D721Med (cell line): ENCODE results near the gene GRK2.

Source experiments
- DNase-seq: peaks from one replicate; pipeline ENCODE4 v3.0.0; 2011; ENCODE audit warnings: low spot score; ENCODE audit not compliant: insufficient read length
- FAIRE-seq: peaks from 2 replicates; lab custom pipeline; 2011; peaks lifted over from hg19 to GRCh38; lab: Jason Lieb, UNC
- TF ChIP-seq, protein P1 (sequence below): IDR thresholded peaks from 2 replicates; pipeline ENCODE4 v1.5.1; 2012; ENCODE audit warnings: mild to moderate bottlenecking, control low read depth; ENCODE audit not compliant: insufficient read depth; ENCODE audit errors: missing control alignments

The GRK2 gene

DNA sequence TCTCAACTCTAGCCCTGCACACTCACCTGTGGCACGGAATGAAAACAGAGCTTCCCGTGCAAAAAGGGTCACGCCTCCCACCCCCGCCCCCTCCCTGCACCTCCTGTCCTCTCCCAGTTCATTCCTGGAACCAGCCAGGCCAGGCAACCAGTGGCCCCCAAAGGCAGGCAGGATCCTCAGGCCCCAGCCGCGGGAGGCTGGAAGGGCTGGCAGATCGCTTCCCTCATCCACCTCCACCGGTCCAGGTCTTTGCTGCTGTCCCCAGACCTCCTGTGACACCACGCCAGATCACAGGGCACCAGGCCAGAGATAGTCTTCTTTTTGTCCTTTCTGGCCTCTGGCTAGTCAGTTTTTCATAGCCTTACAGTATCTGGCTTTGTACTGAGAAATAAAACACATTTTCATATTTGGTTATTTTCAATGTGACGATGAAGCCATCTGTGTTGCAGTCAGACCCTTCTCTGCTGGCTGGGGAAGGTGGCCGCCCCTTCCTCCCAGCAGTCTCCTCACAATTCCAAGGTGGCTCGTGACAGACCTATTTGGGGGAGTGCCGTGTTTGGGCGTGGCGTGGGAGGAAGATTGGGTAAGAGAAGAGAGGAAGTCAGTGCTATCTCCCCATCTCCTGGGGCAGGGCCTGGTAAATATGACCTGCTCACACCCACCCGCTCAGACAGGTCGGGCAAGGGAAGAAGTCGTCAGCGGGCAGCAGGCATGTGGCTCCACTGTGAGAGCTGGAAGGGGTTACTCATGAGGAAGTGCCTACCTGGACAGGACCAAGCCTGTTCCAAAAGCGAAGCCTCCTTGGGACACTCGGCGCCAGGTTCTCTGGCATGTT, 46.1 kb downstream of the GRK2 start:
- DNase-seq (no peak), FAIRE-seq (no peak)
- TF ChIP-seq, protein P1, sequence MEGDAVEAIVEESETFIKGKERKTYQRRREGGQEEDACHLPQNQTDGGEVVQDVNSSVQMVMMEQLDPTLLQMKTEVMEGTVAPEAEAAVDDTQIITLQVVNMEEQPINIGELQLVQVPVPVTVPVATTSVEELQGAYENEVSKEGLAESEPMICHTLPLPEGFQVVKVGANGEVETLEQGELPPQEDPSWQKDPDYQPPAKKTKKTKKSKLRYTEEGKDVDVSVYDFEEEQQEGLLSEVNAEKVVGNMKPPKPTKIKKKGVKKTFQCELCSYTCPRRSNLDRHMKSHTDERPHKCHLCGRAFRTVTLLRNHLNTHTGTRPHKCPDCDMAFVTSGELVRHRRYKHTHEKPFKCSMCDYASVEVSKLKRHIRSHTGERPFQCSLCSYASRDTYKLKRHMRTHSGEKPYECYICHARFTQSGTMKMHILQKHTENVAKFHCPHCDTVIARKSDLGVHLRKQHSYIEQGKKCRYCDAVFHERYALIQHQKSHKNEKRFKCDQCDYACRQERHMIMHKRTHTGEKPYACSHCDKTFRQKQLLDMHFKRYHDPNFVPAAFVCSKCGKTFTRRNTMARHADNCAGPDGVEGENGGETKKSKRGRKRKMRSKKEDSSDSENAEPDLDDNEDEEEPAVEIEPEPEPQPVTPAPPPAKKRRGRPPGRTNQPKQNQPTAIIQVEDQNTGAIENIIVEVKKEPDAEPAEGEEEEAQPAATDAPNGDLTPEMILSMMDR = no peak

DNA sequence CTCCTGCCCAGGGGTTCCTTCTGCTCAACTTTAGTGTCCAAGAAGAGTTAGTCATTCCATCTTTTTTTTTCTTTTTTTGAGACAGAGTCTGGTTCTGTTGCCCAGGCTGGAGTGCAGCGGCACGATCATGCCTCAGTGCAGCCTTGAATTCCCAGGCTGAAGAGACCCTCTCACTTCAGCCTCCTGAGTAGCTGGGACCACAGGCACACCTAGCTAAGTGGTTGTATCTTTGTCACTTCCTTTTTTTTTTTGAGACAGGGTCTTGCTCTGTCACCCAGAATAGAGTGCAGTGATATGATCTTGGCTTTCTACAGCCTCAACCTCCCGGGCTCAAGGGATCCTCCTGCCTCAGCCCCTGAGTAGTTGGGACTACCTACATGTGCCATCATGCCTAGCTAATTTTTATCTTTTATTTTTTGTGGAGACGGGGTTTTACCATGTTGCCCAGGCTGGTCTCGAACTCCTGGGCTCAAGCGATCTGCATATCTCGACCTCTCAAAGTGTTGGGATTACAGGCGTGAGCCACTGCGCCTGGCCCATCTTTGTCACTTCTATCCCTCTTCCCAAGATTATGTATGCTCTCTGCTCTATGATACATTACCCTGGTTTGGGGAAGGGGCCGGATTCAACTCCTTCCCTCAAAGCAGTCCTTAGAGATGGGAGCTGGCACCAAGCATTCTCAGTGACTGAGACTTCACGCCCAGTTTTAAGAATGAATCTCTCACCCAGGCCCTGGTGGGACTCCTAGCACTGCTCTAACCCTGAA, 47.0 kb downstream of the GRK2 start:
- DNase-seq (no peak), FAIRE-seq (no peak)
- TF ChIP-seq, protein P1 = no peak

DNA sequence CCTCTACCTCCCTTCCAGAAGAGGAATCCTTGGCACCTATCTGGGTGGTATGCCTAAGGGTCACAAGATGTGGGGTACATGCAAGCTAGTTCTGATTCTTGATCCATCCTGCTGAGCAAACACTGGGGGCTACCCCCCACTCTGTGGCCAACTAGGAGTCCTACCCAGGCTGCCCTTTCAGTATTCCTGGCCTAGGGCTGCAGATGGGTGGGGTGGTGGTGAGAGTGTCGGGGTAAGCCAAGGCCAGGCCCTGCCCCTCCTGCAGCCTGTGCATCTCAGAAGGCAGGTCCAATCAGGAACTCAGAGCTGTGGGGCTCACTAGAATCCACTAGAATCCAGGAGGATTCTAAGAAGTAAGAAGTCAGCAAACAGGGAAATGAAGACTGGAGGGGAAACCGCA, 47.9 kb downstream of the GRK2 start:
- TF ChIP-seq, protein P1 = no peak
- FAIRE-seq = no peak
- no peak for DNase-seq

DNA sequence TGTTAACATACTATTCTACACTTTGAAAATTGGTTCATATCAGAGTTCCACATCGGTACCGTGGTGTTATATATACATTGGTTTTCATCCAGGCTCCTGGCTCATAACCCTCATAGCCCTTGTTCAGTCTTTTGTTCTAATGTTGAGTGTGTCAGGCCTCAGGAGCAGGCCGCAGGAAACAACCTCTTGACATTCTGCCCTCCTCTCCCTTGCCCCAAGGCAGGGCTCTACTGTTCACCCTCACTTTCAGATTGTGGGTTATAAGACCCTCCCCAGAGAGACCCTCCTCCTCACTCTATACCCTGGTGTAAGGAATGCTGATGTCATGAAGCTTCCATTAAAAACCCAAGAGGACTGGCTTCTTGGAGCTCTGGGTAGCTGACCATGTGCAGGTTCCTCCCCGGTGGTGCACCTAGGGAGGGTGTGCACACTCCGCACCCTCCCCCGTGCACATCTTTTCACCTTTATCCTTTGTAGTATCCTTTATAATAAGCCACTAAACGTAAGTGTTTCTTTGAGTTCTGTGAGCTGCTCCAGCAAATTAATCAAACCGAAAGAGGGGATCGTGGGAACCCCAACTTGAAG, 49.1 kb downstream of the GRK2 start:
- TF ChIP-seq, protein P1 = no peak
- FAIRE-seq (no peak), DNase-seq (no peak)

DNA sequence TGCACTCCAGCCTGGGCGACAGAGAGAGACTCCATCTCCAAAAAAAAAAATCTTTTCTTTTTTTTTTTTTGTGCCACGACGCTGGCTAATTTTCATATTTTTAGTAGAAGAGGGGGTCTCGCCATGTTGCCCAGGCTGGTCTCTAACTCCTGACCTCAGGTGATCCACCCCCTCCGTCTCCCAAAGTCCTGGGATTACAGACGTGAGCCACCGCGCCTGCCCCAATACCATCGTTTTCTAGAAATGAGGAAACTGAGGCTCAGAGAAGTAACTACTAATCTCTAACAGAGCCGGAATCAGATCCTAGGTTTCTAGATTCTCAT, 50.6 kb downstream of the GRK2 start:
- FAIRE-seq = no peak
- TF ChIP-seq, protein P1 = no peak
- no peak for DNase-seq

DNA sequence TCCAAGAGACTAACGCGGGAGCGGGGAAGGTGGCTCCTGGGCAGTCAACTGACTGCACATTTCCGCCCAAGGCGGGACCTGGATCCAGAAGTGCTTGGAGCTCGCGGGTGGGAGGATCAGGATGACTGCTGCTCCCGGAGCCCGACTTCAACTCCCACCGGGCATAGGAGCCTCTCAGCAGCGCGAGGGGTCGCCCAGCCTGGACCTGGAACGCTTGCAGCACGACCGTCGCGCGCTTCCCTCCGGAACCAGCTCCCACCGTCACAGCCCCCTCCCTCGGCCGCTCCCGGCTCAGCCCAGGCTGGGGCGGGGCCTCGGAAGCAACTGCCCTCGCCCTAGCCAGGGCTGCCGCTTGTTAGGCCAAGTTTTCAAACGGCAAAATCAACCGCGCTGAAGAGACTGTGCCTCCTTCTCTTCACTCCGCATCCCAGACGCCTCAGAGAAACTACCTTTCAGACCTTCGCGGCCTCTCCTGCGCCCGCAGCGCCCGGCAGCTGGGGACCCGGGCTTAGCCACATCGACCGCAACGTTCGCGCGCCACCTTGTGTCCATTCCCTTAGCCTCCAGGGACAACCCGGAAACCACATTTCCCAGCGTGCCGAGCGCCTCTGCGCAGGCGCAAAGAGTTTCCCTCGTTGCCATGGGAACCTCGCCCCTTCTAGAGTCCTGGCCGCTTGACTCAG, 51.1 kb downstream of the GRK2 start:
- DNase-seq = peak; percentile 100
- no peak for FAIRE-seq
- TF ChIP-seq, protein P1 = peak; percentile 90
